Fibroblast of lung (primary cell): Measurements from ENCODE around the gene LCA5.

Experiments
- EZH2 ChIP-seq: IDR thresholded peaks from 2 replicates; pipeline ENCODE4 v1.5.1; 2012; ENCODE audit warnings: low read length, control low read depth, mild to moderate bottlenecking; ENCODE audit errors: missing control alignments
- TF ChIP-seq, protein P1 (sequence below), 2 donors: IDR thresholded peaks in 1 of 2; conservative IDR thresholded peaks in 1 of 2; 1 replicate in 1 of 2; 2 replicates in 1 of 2; pipeline ENCODE4 v1.5.1; 2011 to 2012; ENCODE audit warnings: low read length in 2 of 2, control low read depth in 1 of 2, inconsistent platforms in 1 of 2, low read depth in 1 of 2, mild to moderate bottlenecking in 1 of 2

DNA sequence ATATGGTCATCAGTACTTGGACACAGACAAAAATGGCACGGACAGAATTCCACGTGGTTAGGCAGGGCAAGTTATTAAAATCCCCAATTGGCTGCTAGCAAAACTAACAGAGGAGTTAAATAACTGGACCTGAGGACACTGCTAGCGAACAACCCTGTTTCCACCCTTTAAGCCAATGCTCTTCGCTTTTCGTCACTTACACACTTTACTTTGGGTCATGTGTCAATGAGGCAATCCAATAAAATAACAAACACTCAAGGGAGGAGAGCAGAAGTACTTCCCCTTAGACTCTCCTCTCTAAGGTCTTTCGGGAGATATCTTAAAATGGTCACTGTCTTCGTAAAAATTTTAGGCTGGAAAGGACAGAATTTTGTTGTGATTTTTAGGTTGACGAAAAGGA is 68.6 kb downstream of the LCA5 start:
- TF ChIP-seq, protein P1, sequence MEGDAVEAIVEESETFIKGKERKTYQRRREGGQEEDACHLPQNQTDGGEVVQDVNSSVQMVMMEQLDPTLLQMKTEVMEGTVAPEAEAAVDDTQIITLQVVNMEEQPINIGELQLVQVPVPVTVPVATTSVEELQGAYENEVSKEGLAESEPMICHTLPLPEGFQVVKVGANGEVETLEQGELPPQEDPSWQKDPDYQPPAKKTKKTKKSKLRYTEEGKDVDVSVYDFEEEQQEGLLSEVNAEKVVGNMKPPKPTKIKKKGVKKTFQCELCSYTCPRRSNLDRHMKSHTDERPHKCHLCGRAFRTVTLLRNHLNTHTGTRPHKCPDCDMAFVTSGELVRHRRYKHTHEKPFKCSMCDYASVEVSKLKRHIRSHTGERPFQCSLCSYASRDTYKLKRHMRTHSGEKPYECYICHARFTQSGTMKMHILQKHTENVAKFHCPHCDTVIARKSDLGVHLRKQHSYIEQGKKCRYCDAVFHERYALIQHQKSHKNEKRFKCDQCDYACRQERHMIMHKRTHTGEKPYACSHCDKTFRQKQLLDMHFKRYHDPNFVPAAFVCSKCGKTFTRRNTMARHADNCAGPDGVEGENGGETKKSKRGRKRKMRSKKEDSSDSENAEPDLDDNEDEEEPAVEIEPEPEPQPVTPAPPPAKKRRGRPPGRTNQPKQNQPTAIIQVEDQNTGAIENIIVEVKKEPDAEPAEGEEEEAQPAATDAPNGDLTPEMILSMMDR (conservative IDR thresholded peaks at IDR 0.05 in 1 of 2, IDR thresholded peaks at IDR 0.05 in 1 of 2; ENCODE audit: low read depth in 1 of 2, low read length in 2 of 2) = no peak
- TF ChIP-seq EZH2 = no peak
